Endothelial cell (in vitro differentiated cells): Measurements from ENCODE around the gene HGF. TPM values are rescaled to one million over a fixed set of nuclear protein-coding genes. Genes with fewer than 3 reads are reported as not detected.

Experiments
- DNase-seq: peaks from one replicate; pipeline ENCODE4 v3.0.0; 2021; ENCODE audit warnings: low spot score
- H3K27ac Mint-ChIP-seq: one replicate; pipeline ENCODE4 v1.8.0; 2021; ENCODE audit warnings: mixed read lengths, inconsistent platforms; ENCODE audit not compliant: unreplicated experiment
- H3K27me3 Mint-ChIP-seq: one replicate; pipeline ENCODE4 v1.8.0; 2021; ENCODE audit warnings: mild to moderate bottlenecking, moderate library complexity, mixed read lengths, inconsistent platforms; ENCODE audit not compliant: unreplicated experiment
- H3K36me3 Mint-ChIP-seq: one replicate; pipeline ENCODE4 v1.8.0; 2021; ENCODE audit warnings: mild to moderate bottlenecking, low read depth, mixed read lengths, inconsistent platforms; ENCODE audit not compliant: unreplicated experiment
- H3K4me1 Mint-ChIP-seq: one replicate; pipeline ENCODE4 v1.8.0; 2021; ENCODE audit warnings: mild to moderate bottlenecking, mixed read lengths, inconsistent platforms; ENCODE audit not compliant: unreplicated experiment
- H3K4me3 Mint-ChIP-seq: one replicate; pipeline ENCODE4 v1.8.0; 2021; ENCODE audit warnings: mild to moderate bottlenecking, mixed read lengths, inconsistent platforms; ENCODE audit not compliant: unreplicated experiment
- H3K9me3 Mint-ChIP-seq: one replicate; pipeline ENCODE4 v1.8.0; 2021; ENCODE audit warnings: mixed read lengths, inconsistent platforms; ENCODE audit not compliant: unreplicated experiment
- CTCF ChIP-seq: fragments of 200-600 bp; sonication (generic); IDR thresholded peaks from one replicate; pipeline ENCODE4 v1.5.0; 2021; ENCODE audit warnings: antibody characterized with exemption; ENCODE audit not compliant: unreplicated experiment
- total RNA-seq: library from RNA; stranded (reverse); fragmentation: NEBNext Ultra II Directional; extraction: Animal tissue kit (Norgen Biotek cat#: 25700); gene quantifications from one replicate; pipeline ENCODE4 v1.2.1, GENCODE V29; 2021; ENCODE audit not compliant: unreplicated experiment

The HGF gene
- total RNA-seq, 1 donor from 2014 or later = 0.82 TPM

DNA sequence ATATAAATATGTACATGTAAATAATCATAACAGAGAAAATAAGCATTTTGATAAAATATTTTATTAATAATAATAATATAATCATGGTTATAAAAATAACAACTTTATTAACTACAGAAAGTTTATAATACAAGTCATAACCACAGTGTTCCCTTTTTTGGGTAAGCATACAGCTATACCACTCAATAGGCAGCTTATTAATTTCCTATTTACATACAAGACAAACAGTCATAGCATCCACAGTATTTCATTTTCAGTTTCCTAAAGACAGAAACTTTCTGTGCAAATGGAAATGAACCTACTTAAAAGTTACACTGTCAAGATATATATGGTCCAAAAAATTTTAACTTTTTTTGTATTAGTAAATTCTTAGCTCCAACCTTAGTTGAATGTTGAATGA, 70.9 kb downstream of the HGF start:
- no peak overlapping the region for H3K4me3 Mint-ChIP-seq
- no peak for DNase-seq
- no peak overlapping the region for H3K27ac Mint-ChIP-seq
- H3K36me3 Mint-ChIP-seq = no peaks in the 10 kb centered on the region
- H3K4me1 Mint-ChIP-seq = no peaks in the 10 kb centered on the region
- TF ChIP-seq CTCF = no peak
- H3K27me3 Mint-ChIP-seq = no peaks in the 10 kb centered on the region
- H3K9me3 Mint-ChIP-seq = no peaks in the 10 kb centered on the region

DNA sequence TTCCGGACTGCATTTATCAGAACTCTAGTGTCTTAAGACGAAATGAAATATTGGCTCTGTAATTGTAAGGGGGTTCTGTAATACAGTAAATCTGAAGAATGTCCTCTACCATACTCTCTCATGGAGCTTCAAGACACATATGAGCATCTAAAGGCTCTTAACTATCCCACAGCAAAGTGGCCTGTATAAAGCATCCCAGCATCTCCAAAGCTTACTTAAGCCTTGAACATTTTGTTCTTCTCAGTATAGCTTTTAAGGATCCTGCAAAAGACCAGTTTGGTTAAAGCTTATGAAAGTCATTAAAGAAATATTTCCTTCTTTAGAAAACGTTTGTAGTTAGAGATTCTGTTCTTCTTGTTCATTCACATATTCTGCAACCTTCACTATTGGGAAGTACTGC, 75.1 kb downstream of the HGF start:
- DNase-seq = no peak
- Mint-ChIP-seq H3K27me3 (no peaks in the 10 kb centered on the region), H3K36me3 (no peaks in the 10 kb centered on the region), H3K4me1 (no peaks in the 10 kb centered on the region), H3K27ac (no peak overlapping the region), H3K9me3 (no peaks in the 10 kb centered on the region), H3K4me3 (no peak overlapping the region)
- no peak for TF ChIP-seq CTCF

- Mint-ChIP-seq H3K4me3 (no peak overlapping the region), H3K27me3 (peaks cover under 1% of the 10 kb centered on the region), H3K9me3 (no peaks in the 10 kb centered on the region), H3K36me3 (no peaks in the 10 kb centered on the region), H3K4me1 (no peaks in the 10 kb centered on the region), H3K27ac (no peak overlapping the region)
- DNase-seq = no peak
- no peak for TF ChIP-seq CTCF
Observed at GRCh38 chr7:81693894-81694293, 76.0 kb downstream of the HGF start.

DNA sequence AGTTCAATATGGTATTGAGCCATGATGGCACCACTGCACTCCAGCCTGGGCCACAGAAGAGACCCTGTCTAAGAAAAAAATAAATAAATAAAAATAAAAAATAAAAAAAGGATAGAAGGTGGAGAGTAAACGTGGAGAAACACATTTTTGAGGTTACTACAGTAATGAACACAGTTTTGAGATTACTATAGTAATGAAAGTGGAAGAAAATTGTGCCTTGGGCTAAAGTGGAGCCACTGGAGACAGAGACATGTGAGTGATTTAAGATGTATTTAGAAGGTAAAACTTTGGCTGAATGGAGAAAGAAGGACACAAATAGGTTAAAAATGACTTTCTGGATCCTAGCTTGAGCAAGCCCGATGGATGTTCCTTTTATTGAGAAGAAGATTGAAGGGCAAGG, 76.8 kb downstream of the HGF start:
- H3K27ac Mint-ChIP-seq = no peak overlapping the region
- no peaks in the 10 kb centered on the region for H3K4me1 Mint-ChIP-seq
- no peaks in the 10 kb centered on the region for H3K9me3 Mint-ChIP-seq
- TF ChIP-seq CTCF = no peak
- H3K4me3 Mint-ChIP-seq = no peak overlapping the region
- H3K27me3 Mint-ChIP-seq = peaks cover 1% of the 10 kb centered on the region
- no peaks in the 10 kb centered on the region for H3K36me3 Mint-ChIP-seq
- DNase-seq = no peak

- H3K9me3 Mint-ChIP-seq = no peaks in the 10 kb centered on the region
- H3K27me3 Mint-ChIP-seq = peaks cover 1% of the 10 kb centered on the region
- TF ChIP-seq CTCF = no peak
- H3K27ac Mint-ChIP-seq = no peak overlapping the region
- DNase-seq = no peak
- H3K4me3 Mint-ChIP-seq = no peak overlapping the region
- no peaks in the 10 kb centered on the region for H3K36me3 Mint-ChIP-seq
- H3K4me1 Mint-ChIP-seq = no peaks in the 10 kb centered on the region
Observed at GRCh38 chr7:81692146-81692905, 77.5 kb downstream of the HGF start.
